GM20000 (cell line): ENCODE measurements around the gene TRIM32.

ENCODE experiments used
- DNase-seq: peaks from one replicate; pipeline ENCODE4 v3.0.0; 2012; ENCODE audit warnings: low spot score
- TF ChIP-seq, protein P1 (sequence below): IDR thresholded peaks from 2 replicates; pipeline ENCODE4 v1.5.1; 2012; ENCODE audit warnings: mild to moderate bottlenecking, control low read depth; ENCODE audit errors: extremely low read depth, missing control alignments

TRIM32 gene

DNA sequence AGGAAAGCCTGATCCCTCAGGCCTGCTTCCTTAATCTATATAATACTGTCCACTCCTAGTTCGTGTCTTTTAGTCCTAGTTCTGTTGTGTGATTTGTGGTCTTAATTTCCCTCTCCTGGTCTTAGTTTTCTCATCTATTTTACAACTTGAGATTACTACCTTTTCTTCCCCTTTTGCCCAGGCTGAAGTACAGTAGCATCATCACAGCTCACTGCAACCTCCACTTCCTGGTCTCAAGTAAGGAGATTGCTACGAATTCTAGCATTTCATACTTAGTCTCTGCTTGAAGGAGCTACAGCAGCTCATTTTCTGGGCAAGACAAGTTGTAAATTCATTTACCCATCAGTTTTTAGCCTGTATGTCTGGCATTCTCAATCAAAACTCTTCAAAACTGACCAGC lies 5.5 kb downstream of the TRIM32 start:
- TF ChIP-seq, protein P1, sequence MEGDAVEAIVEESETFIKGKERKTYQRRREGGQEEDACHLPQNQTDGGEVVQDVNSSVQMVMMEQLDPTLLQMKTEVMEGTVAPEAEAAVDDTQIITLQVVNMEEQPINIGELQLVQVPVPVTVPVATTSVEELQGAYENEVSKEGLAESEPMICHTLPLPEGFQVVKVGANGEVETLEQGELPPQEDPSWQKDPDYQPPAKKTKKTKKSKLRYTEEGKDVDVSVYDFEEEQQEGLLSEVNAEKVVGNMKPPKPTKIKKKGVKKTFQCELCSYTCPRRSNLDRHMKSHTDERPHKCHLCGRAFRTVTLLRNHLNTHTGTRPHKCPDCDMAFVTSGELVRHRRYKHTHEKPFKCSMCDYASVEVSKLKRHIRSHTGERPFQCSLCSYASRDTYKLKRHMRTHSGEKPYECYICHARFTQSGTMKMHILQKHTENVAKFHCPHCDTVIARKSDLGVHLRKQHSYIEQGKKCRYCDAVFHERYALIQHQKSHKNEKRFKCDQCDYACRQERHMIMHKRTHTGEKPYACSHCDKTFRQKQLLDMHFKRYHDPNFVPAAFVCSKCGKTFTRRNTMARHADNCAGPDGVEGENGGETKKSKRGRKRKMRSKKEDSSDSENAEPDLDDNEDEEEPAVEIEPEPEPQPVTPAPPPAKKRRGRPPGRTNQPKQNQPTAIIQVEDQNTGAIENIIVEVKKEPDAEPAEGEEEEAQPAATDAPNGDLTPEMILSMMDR: no peak
- no peak for DNase-seq

DNA sequence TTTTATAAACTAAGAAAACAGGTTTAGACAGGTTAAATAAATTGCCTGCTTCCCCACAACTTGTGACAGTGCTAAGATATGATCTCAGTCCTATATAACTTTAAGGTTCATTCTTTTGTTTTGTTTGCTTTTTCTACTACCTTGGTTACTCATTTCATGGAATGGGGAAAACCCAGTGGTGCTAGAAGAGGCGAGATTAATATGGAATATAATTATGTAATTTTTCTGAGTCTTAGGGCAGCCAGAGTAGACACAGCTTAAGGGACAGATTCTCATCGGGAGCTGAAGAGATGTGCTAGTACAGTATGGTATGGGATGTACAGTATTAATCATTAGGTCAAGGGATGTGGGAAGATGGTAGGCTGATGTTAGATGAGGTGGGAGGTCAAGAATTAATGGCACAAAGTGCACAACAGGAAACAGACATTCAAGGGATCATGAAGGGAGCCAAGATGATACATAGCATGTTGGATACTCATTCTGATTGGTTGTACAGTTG lies 6.2 kb downstream of the TRIM32 start:
- no peak for DNase-seq
- TF ChIP-seq, protein P1: no peak

DNA sequence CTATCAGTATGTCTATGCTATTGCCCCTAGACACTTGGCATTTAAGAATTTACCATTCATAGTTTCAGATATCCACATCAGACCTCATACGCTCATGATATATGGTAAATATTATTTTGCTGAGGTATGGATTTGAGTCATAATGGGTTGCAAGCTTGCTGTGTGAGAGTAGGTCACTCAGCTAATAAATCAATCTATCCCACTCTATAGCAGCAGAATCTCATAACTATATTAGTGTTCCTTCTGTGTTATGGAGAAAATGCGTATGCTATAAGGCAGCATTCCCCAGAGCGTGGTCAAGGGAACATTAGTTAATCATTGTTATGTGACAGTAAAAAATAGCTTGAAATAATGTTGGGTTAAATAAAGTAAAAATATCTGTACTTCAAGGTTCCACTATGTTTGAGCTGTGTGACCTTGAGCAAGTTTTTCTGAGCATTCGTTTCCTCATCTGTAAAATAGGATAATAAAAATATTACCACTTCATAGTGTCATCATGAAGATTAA lies 7.7 kb downstream of the TRIM32 start:
- TF ChIP-seq, protein P1: no peak

DNA sequence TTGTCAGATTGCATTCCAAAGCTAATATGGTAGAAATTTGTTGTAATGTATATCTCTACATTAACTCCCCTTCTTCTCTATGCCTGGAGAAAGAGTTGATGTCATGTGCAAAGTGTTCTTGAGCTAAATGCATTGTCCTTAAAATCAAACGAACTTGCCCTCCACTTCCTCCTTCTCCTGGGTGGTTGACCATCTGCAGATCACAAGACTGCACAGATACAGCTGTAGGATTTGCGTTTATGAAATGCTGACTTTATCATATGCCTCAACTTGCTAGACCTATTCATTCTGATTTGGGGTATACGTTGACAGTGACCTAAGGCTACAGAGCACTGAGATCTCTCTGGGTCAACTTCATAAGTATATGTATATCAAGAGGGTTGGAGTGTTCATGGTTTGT lies 8.3 kb downstream of the TRIM32 start:
- DNase-seq: no peak
- TF ChIP-seq, protein P1: no peak

More for the DNA sequence above, 7.7 kb downstream of the TRIM32 start:
- DNase-seq: no peak

DNA sequence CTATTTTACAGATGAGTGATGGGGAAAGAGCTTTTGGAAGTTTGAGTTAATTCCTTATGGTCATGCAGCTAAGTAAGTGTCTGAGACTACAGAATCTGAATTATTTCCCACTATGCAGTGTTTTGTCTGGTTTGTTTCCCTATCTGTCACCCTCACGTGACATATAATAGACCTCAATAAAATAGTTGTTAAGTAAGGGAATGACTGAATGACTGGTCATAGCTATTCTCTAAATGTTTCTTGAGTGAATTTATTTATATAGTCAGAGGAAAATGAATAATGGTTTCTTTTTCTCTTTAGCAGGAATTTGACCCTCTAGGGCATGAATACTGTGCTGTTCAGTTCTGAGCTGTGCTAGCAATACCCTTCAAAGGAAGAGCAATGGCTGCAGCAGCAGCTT lies 10.3 kb downstream of the TRIM32 start:
- TF ChIP-seq, protein P1: no peak
- no peak for DNase-seq

DNA sequence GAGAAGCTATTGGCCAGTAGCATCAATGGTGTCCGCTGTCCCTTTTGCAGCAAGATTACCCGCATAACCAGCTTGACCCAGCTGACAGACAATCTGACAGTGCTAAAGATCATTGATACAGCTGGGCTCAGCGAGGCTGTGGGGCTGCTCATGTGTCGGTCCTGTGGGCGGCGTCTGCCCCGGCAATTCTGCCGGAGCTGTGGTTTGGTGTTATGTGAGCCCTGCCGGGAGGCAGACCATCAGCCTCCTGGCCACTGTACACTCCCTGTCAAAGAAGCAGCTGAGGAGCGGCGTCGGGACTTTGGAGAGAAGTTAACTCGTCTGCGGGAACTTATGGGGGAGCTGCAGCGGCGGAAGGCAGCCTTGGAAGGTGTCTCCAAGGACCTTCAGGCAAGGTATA lies 10.8 kb downstream of the TRIM32 start:
- DNase-seq: no peak

DNA sequence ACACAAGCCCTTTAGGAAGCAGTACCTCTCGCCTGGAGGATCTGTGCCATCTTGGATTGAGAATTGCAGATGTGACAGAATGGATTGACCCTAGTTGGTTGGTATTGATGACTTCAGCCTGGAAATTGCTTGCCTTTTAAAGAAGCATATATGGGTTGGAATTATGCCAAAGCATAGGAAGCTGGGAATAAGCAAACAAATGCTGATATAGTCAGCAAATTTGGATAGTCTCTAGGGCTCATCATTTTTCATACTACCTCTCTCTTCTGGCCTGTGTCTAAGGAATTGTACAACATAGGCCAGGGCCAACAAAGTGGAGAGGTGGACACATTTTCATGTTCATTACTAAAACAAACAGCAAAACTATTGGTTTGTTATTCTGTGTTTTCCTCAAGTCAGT lies 13.2 kb downstream of the TRIM32 start:
- TF ChIP-seq, protein P1: no peak
- DNase-seq: no peak

More for the DNA sequence above, 10.8 kb downstream of the TRIM32 start:
- TF ChIP-seq, protein P1: no peak
